ENCODE measurements around the gene CCDC136. TPM values are rescaled to one million over a fixed set of nuclear protein-coding genes. Genes with fewer than 3 reads are reported as not detected.

Gene CCDC136
- total and polyA plus RNA-seq, 4 experiments from 2014 or later = 3.4 to 20.4 (median 18.3) TPM; not detected in 1

DNA sequence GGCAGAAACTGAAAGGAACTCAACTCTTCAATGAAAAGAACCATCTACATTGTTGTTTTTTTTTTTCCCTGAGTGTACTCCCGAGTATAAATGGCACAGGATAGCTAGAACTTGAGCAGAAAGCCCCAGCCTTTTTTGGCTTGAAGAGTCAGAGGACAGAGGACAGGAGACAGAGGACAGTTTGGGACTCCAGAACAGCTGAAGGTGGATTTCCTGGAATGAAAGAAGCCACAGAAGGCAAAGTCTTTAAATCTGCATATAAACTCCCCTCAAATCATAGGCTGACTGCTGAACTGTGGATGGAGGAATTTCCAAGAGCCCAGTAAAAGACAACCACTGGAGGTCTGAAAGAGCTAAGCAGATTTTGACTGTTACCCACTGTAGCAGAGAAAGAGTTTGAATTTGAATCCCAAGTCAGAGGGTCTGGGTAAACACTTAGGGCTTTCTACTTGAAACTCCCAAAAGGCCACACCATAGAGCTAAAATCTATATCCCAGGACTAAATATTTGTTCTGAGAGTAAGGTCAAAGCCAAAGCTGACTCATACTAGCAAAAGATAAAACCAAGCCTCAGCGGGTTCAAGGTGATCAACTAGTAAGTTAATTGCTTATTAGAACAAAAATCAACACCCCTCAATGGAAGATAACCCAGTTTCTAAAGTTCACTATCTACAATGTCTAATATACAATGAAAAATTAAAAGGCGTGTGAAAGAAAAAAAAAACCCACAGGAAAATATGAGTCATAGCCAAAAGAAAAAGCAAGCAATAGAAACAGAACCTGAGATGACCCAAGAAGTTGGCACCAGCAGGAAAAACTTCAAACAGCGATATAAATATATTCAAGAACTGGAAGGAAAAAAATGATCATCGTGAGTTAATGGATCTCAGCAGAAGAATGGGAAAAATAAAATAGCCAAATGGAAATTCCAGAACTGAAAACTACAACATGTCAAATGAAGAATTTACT is 14.3 kb upstream of the CCDC136 start:
- intact Hi-C loops (cut with micrococcal nuclease) = no loop called here
- Histone ChIP-seq H3K9me3 (ENCODE audit: control insufficient read depth in 1 of 2, low read length in 2 of 2) (no peaks in the 10 kb centered on the region), H3K4me3 (ENCODE audit: low read length in 2 of 2) (no peak overlapping the region), H3K4me1 (ENCODE audit: insufficient read depth, low read length) (no peaks in the 10 kb centered on the region), H3K27me3 (ENCODE audit: insufficient read depth, low read length) (no peaks in the 10 kb centered on the region), H3K27ac (ENCODE audit: low read depth, low read length) (no peak overlapping the region), H3K36me3 (ENCODE audit: insufficient read depth, low read length) (no peaks in the 10 kb centered on the region)
- no peak for DNase-seq
- CTCF ChIA-PET (ENCODE audit: partially characterized antibody) = interaction anchor here (0.8 kb wide), 1 partner anchor 16 kb away, joined by 3 read pairs; no protein-coding TSS in a partner anchor
- Mint-ChIP-seq H3K27ac (peak overlapping the region in 3 of 7 donors; percentile 2 to 87 (median 50)), H3K4me3 (no peak overlapping the region), H3K9me3 (peaks cover 2 to 22% (median 20%) of the 10 kb centered on the region in 8 donors), H3K4me1 (peaks cover 0 to 2% (median 0%) of the 10 kb centered on the region in 4 donors), H3K36me3 (peaks cover 19 to 25% of the 10 kb centered on the region in 2 donors), H3K27me3 (peaks cover 0 to 2% of the 10 kb centered on the region in 2 donors)
- POLR2A ChIA-PET (ENCODE audit: partially characterized antibody) = no interaction called here

DNA sequence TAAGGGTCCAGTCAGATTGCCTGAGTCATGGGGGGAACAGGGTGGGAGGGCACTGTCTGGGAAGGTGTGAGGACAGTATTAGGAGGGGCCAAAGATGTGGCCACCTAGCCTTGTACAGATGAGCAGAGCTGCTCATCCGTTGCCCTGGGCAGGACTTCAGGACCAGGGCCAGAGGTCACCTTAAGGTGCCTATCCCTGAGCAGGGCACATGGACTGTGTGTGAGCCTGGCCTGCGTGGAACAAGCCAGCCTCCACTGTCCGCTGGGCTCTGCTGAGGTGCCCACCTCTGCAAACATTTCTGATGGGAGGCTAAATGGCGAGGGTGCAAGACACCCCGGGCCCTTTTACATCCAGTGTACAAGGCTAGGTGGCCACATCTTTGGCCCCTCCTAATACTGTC is 12.8 kb upstream of the CCDC136 start:
- intact Hi-C loops (cut with micrococcal nuclease) = no loop called here
- no peaks in the 10 kb centered on the region for H3K27me3 ChIP-seq (ENCODE audit: insufficient read depth, low read length)
- peaks cover 0 to 2% (median 0%) of the 10 kb centered on the region in 4 donors for H3K4me1 Mint-ChIP-seq
- H3K9me3 ChIP-seq (ENCODE audit: control insufficient read depth in 1 of 2, low read length in 2 of 2) = no peaks in the 10 kb centered on the region
- H3K27ac ChIP-seq (ENCODE audit: low read depth, low read length) = no peak overlapping the region
- no peak overlapping the region for H3K27ac Mint-ChIP-seq
- H3K27me3 Mint-ChIP-seq = peaks cover 0 to 2% of the 10 kb centered on the region in 2 donors
- H3K4me1 ChIP-seq (ENCODE audit: insufficient read depth, low read length) = no peaks in the 10 kb centered on the region
- H3K9me3 Mint-ChIP-seq = peaks cover 2 to 22% (median 20%) of the 10 kb centered on the region in 8 donors
- ChIA-PET POLR2A (ENCODE audit: partially characterized antibody) (no interaction called here), CTCF (ENCODE audit: partially characterized antibody) (no interaction called here)
- H3K4me3 Mint-ChIP-seq = no peak overlapping the region
- no peak for DNase-seq
- no peak overlapping the region for H3K4me3 ChIP-seq (ENCODE audit: low read length in 2 of 2)
- peaks cover 8 to 14% of the 10 kb centered on the region in 2 donors for H3K36me3 Mint-ChIP-seq
- H3K36me3 ChIP-seq (ENCODE audit: insufficient read depth, low read length) = no peaks in the 10 kb centered on the region

DNA sequence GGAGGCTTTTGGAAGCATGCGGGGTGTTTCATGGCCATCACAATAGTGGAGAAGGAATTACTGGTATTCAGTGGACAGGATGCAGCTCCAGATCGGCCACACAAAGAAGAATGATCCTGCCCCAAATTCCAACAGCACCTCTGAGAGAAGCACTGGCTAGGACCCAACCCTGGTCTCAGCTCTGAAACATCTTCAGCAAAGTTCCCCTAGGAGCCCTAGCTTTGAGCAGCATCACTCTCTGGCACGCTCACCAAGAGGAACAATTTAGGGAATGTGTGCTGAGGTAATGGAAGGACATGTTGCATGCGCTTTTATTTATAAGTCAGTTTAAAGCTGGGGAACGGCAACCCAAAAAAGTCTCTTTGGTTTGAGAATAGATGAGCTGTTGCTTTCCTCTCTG is 10.6 kb upstream of the CCDC136 start:
- H3K27me3 ChIP-seq (ENCODE audit: insufficient read depth, low read length) = no peaks in the 10 kb centered on the region
- Mint-ChIP-seq H3K27ac (no peak overlapping the region), H3K27me3 (peaks cover 0 to 2% of the 10 kb centered on the region in 2 donors), H3K4me3 (no peak overlapping the region), H3K36me3 (peaks cover 3 to 8% of the 10 kb centered on the region in 2 donors), H3K9me3 (peaks cover 2 to 22% (median 20%) of the 10 kb centered on the region in 8 donors), H3K4me1 (peaks cover 0 to 2% (median under 1%) of the 10 kb centered on the region in 4 donors)
- no peak for DNase-seq
- H3K36me3 ChIP-seq (ENCODE audit: insufficient read depth, low read length) = no peaks in the 10 kb centered on the region
- H3K4me1 ChIP-seq (ENCODE audit: insufficient read depth, low read length) = no peaks in the 10 kb centered on the region
- ChIA-PET POLR2A (ENCODE audit: partially characterized antibody) (interaction anchor here (1.4 kb wide), 1 partner anchor 11 kb away, joined by 3 read pairs; no protein-coding TSS in a partner anchor), CTCF (ENCODE audit: partially characterized antibody) (no interaction called here)
- intact Hi-C loops (cut with micrococcal nuclease) = no loop called here
- no peak overlapping the region for H3K4me3 ChIP-seq (ENCODE audit: low read length in 2 of 2)
- no peak overlapping the region for H3K27ac ChIP-seq (ENCODE audit: low read depth, low read length)
- no peaks in the 10 kb centered on the region for H3K9me3 ChIP-seq (ENCODE audit: control insufficient read depth in 1 of 2, low read length in 2 of 2)

- CTCF ChIA-PET (ENCODE audit: partially characterized antibody) = no interaction called here
- no peaks in the 10 kb centered on the region for H3K36me3 ChIP-seq (ENCODE audit: insufficient read depth, low read length)
- POLR2A ChIA-PET (ENCODE audit: partially characterized antibody) = no interaction called here
- DNase-seq = no peak
- no peak overlapping the region for H3K4me3 Mint-ChIP-seq
- H3K27me3 Mint-ChIP-seq = peaks cover 0 to 2% of the 10 kb centered on the region in 2 donors
- no peaks in the 10 kb centered on the region for H3K27me3 ChIP-seq (ENCODE audit: insufficient read depth, low read length)
- peaks cover 2 to 21% (median 17%) of the 10 kb centered on the region in 8 donors for H3K9me3 Mint-ChIP-seq
- H3K4me3 ChIP-seq (ENCODE audit: low read length in 2 of 2) = no peak overlapping the region
- H3K4me1 Mint-ChIP-seq = peaks cover 0 to 1% (median 0%) of the 10 kb centered on the region in 4 donors
- no peaks in the 10 kb centered on the region for H3K4me1 ChIP-seq (ENCODE audit: insufficient read depth, low read length)
- H3K9me3 ChIP-seq (ENCODE audit: control insufficient read depth in 1 of 2, low read length in 2 of 2) = no peaks in the 10 kb centered on the region
- intact Hi-C loops (cut with micrococcal nuclease) = no loop called here
- no peak overlapping the region for H3K27ac Mint-ChIP-seq
- H3K36me3 Mint-ChIP-seq = peaks cover 3 to 8% of the 10 kb centered on the region in 2 donors
- H3K27ac ChIP-seq (ENCODE audit: low read depth, low read length) = no peak overlapping the region
Measured at GRCh38 chr7:128781851-128782250, 9.9 kb upstream of the CCDC136 start.

- intact Hi-C loops (cut with micrococcal nuclease) = no loop called here
- Histone ChIP-seq H3K9me3 (ENCODE audit: control insufficient read depth in 1 of 2, low read length in 2 of 2) (no peaks in the 10 kb centered on the region), H3K4me1 (ENCODE audit: insufficient read depth, low read length) (no peaks in the 10 kb centered on the region), H3K27me3 (ENCODE audit: insufficient read depth, low read length) (no peaks in the 10 kb centered on the region), H3K27ac (ENCODE audit: low read depth, low read length) (no peak overlapping the region), H3K4me3 (ENCODE audit: low read length in 2 of 2) (no peak overlapping the region), H3K36me3 (ENCODE audit: insufficient read depth, low read length) (no peaks in the 10 kb centered on the region)
- CTCF ChIA-PET (ENCODE audit: partially characterized antibody) = interaction anchor here (0.9 to 1.5 kb wide), 2 partner anchors 11 to 16 kb away, joined by 3 read pairs; no protein-coding TSS in a partner anchor
- Mint-ChIP-seq H3K9me3 (peaks cover 0 to 6% (median 4%) of the 10 kb centered on the region in 8 donors), H3K4me1 (peaks cover 0 to 5% (median 2%) of the 10 kb centered on the region in 4 donors), H3K27me3 (no peaks in the 10 kb centered on the region), H3K36me3 (no peaks in the 10 kb centered on the region), H3K27ac (no peak overlapping the region), H3K4me3 (no peak overlapping the region)
- POLR2A ChIA-PET (ENCODE audit: partially characterized antibody) = no interaction called here
- DNase-seq = no peak
Measured at GRCh38 chr7:128783143-128783861, 8.5 kb upstream of the CCDC136 start.

DNA sequence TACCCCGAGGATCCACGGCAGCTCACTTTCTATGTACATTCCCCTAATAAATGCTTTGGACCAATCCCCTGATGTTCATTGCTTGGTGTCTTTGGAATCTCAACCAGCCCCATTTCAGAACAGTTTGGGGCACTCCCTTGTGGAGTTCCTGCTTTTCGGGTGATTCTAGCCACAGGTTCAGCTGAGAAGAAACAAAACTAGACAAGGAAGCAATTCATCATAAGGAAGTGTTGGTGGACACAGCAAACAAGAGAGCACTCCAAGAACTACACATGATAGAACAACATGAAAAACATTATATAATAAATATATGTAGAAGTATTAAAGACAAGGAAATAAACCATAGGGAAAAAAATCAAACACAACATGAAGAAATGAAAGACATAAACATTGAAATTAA is 6.0 kb upstream of the CCDC136 start:
- Histone ChIP-seq H3K27me3 (ENCODE audit: insufficient read depth, low read length) (no peaks in the 10 kb centered on the region), H3K36me3 (ENCODE audit: insufficient read depth, low read length) (no peaks in the 10 kb centered on the region), H3K9me3 (ENCODE audit: control insufficient read depth in 1 of 2, low read length in 2 of 2) (no peaks in the 10 kb centered on the region), H3K4me3 (ENCODE audit: low read length in 2 of 2) (no peak overlapping the region), H3K27ac (ENCODE audit: low read depth, low read length) (no peak overlapping the region), H3K4me1 (ENCODE audit: insufficient read depth, low read length) (peaks cover 5% of the 10 kb centered on the region)
- CTCF ChIA-PET (ENCODE audit: partially characterized antibody) = interaction anchor here (0.7 to 1.2 kb wide), 2 partner anchors 11 to 45 kb away, joined by 3 read pairs; no protein-coding TSS in a partner anchor
- H3K4me3 Mint-ChIP-seq = no peak overlapping the region
- DNase-seq = no peak
- H3K4me1 Mint-ChIP-seq = peaks cover 6 to 19% (median 12%) of the 10 kb centered on the region in 4 donors
- POLR2A ChIA-PET (ENCODE audit: partially characterized antibody) = no interaction called here
- intact Hi-C loops (cut with micrococcal nuclease) = no loop called here
- H3K27me3 Mint-ChIP-seq = no peaks in the 10 kb centered on the region
- H3K36me3 Mint-ChIP-seq = no peaks in the 10 kb centered on the region
- H3K9me3 Mint-ChIP-seq = no peaks in the 10 kb centered on the region
- no peak overlapping the region for H3K27ac Mint-ChIP-seq

Data from CD4-positive, alpha-beta memory T cell (primary cell).